Stimulated activated naive CD4-positive, alpha-beta T cell treated with Interleukin-2 at 50 U/mL for 16 hours (primary cell): ENCODE results near the gene CXCL1.
"Not testable (repeated sequence)": the region's sequence is repeated elsewhere in the genome, so short reads cannot be mapped to it uniquely, and the experiment has no call there.

Experiments
- DNase-seq: peaks from one replicate; lab custom pipeline; 2025; lab: John Stamatoyannopoulos, UW

The CXCL1 gene

DNA sequence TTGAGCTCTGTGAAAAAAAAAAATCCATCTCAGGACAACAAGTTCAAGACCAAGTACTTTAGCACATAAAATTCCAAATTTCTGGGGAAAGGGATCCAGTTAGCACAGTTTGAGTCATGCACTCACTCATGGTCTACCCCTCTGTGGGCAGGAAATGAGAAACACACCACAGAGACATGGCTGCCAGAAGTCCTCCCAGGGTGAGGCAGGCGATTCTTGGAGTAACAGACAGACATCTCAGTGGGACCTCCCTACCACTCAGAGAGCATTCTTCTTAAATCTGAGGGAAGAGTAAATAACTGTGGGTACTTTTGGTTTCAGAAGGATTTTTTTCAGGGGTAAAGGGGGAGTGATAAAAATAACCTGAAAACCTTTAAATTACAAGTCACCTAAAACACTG is 14.1 kb downstream of the CXCL1 start:
- no peak for DNase-seq

DNA sequence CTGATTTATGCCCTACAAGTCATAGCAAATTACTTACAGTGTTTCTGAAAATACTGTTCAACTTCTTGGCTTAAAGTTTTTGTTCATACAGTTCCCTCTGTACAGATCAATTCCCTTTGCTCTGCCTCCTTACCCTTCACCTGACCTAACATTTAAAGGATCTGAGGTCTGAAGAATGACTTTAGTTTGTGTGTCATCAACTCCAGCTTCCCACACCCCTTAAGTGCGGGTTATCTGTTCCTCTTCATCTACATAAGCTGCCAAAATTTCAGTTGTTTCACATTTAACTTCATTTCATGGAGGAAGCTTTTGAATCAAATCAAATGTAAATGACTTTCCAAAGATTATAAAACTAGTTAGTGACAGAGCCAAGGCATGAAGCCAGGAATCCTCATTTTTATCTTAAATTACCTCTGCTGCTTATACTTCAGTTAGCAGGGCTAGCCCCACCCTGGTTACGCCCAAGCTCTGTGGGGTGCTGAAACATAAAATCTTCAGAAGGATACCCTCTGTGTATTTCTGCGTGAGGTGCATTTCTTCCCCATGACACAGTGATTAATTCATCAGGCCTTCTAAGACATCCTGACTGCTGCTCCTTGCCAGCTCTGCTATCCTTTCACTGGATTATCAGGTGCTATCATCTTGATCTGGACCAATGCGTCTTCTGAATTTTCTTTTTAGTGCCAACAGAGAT is 16.5 kb downstream of the CXCL1 start:
- no peak for DNase-seq

DNA sequence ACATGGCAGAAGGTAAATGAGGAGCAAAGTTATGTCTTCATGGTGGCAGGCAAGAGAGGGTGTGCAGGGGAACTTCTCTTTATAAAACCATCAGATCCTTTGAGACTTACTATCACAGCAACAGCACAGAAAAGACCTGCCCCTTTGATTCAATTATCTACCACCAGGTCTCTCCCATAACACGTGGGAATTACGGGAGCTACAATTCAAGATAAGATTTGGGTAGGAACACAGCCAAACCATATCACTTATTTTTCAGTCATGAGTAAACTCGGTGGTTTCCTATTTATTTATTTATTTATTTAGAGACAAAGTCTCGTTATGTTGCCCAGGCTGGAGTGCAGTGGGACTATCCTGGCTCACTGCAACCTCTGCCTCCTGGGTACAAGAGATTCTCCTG is 22.1 kb downstream of the CXCL1 start:
- no peak for DNase-seq

DNA sequence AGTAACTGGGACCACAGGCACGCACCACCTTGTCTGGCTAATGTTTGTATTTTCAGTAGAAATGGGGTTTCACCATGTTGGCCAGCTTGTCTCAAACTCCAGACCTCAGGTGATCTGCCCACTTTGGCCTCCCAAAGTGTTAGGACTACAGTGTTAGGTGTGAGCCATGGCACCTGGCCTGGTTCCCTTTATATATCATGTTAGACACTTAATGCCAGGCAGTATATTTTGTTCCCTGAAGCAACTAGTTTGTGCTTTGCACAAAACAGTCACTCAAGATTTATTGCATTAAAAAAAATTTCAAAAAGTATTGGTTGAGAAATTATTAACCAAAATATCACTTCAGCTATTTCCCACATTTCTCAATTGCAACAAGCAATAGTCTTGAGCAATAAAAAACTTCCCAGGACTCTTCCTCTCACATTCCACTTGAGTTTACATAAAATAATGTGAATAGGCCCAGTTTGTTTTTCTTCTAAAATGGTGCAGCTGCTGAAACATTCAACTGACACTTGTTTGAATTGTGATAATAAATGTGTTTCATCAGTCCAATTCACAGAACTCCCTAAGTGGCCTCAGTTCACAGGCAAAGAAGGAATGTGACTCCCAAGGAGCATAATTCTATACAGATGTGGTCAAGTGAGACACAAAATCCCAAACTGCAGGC is 22.7 kb downstream of the CXCL1 start:
- DNase-seq: no peak

DNA sequence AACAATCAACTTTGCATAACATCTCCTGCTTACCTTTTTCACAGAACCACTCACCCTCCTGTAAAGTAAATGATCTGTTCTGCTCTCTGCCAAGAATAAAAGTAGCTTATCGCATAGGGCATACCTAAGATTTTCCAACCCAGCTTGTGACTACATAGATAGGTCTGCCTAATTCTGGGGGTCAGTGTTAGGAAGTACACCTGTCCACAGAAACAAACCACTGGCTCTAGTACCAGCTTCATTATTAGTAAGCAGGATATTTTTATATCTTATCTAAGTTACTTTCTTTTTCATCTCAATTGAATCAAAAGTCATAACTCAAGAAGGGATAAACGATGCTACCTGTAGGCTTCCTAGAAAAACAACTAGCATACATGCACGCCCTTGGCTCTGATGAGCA is 23.8 kb downstream of the CXCL1 start:
- no peak for DNase-seq

DNA sequence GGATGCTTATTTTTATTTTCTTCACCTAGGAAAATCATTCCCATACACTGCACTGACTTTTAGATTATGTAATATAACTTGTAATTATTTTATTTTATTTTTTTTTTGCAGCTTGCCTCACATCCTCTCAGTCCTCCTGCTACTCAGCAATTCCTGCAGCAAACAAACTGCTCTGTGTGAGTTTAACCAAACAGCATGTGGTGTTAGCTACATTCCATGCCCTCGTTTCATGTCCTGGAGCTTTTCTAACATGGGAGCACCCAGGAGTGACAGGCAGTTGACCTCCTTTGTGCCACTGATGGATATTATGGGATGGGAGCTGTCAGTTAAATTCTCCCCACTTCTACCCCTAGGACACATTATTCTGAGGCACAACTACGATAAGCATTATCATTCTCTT is 24.8 kb downstream of the CXCL1 start:
- DNase-seq: no peak

DNA sequence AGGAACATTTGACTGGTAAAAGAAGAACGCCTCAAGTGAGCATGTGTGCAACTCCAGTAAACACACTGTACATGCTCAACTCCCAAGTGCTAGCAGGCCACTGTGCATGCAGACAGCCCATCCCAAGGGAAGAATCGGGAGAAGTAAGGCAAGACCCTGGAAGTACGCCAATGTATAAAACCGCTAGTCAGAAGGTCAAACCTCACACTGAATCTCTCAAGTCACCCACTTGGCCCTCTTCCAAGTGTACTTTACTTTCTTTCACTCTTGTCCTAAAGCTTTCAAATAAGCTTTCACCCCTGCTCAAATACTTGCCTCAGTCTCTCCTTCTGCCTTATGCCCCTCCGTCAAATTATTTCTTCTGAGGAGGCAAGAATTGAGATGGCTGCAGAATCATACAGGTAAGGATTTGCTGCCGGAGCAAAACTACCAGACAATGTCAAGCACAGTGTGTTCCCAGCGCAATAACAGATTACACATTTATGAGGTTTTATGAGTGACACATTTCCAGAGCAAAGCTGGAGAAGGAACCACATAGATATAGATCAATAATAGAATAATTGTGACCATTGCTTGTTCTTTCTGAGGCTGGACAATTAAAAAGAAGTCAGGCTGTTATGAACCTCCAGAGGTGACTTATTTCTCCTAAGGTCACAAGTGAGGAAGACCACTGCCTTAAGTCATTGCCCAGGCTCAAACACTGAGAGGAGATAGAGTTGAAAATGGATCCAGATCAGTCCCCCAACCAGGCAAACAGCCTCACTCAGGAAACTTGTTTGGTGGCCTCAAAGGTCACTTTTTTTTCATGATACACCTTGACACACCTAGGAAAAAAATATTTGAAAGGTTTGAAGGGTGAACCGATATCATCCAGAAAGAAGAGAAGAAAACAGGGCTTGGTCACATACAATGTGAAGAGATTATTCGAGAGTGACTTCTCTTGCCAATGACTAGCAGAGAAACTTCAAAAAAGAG is 26.3 kb downstream of the CXCL1 start:
- DNase-seq: no peak

DNA sequence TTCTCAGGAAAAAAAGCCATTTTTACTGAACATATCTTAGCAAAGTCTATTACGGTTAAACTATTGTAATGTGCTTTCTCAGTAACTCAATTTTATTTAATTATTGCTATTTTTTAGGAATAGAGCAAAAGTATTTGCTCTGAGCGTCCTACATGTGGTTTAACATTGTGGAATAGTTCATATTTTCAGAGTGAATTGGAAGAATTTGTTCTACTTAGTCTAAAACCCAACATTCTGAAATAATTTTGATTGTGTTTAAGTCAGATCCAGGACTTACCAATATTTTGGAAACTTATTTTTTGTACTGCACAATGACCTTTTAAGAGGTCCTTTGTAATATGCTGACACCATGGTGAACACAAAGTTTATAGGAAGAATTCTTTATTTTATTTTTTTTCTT is 27.2 kb downstream of the CXCL1 start:
- no peak for DNase-seq

DNA sequence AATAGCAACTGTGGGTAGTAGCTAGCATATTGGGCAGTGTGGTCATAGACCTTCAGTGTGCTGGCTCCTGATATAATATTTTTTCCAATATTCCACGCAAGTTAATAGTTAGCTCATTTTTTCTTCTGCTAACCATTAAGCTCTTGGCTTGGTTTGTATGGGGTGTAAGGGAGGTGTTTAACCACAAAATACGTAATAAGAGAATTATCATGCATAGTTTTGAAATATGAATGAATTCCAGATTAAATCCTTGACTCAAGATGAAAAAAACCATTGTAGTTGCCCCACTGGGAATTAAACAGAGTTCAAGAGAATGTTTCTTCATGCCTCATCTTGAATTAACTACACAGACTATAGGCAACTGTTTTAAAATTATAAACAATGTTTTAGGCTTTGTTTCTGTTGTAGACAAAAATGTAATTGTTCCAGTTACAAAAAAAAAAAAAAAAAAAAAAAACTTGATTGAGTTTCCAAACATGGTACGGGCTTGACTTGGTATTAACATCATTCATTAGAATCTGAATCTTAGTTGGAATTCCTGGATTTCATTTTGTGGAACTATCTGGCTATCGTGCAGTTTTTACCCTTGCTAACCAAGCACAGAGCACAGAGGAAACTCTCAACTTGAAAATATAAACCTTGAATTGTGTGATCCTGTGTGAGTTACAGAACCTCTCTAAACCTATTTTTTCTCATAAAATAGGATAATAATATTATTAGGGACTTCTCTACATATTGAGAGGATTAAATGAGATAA is 28.4 kb downstream of the CXCL1 start:
- DNase-seq: no peak

DNA sequence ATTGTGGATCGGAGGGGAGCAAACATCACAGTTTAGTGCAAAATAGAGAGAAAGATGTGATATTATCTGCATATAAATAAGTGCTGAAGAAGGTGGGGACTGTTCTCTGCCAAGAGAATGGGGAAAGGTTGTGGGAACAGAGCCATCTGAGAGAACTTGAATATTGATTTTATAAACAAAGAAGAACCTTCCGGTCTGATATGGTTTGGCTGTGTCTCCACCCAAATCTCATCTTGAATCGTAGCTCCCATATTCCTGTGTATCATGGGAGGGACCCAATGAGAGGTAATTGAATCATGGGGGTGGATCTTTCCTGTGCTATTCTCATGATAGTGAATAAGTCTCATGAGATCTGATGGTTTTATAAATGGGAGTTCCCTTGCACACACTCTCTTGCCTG is 30.1 kb downstream of the CXCL1 start:
- not testable (repeated sequence) for DNase-seq

DNA sequence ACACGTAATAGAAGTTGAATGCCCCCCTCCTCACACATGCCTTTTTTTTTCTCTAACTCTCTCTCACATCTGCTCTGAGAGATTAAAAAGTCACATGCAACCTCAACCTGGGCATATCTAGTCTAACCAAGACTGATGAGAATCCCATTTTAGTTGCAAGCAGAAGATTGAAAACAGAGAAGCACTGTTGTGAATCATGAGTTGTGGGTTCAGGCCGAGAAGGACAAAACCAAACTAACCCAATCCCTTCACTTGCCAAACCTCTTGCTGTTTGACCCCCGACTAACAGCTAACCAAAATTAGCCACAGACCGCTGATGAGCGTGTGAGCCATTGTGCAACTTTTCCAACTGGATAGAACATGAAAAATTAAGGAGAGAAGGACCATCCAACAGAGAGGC is 31.8 kb downstream of the CXCL1 start:
- no peak for DNase-seq

DNA sequence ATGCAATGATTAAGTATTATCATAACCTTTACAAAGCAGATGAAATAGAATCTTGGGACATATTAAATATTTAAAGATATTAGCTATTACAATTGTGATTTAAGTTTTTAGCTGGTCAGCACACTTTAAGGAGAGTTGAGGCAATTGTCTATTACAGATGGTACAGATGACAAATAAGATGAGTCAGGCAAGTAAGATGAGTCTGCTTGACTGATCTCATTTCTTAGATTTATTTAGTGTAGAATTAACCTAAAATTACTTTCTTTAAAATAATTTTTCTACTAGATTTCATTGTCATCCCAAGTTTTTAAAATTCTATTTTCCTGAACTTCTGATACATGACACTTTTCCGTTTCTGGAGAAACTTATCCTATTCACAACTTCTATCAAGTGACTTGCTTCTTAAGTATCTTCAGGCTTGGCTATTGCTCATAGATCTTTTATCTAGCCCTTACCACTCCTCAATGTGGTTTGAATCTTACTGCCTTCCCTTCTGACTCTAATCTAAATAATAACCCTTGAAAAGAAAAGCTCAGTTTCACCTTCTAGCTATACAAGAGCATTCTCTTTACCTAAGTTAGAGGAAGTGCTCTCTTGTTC is 32.9 kb downstream of the CXCL1 start:
- DNase-seq: no peak

DNA sequence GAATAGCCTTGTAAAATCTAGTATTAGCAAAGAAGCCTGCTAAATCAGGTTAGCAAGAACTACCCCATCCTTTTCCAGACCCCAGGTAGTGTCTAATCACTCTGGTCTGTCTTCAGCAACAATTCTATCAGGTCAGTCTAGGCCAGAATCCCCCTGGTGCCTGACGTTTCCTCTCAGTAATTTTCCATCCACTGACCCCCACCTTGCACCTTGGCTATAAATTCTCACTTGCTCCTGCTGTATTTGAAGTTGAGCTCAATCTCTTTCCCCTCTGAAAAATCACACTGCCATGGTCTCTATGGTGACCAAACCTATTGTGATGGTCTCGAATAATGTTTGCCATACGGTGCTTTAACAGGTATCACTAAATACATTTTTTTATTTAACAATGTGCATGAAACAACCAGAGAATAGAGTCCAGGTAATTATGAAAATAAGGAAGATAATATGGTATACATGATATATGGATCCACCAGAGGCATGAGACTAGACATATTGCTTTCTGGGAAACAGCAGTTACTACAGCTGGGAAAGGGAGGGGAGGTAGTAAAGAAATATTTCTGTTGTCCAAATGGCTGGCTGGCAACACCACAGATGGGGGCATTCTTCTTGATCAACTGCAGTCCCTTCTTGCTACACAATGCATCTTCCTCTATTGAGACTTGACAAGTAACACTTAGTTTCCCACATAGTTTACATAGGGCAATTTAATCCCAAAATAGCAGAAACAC is 33.8 kb downstream of the CXCL1 start:
- DNase-seq: no peak

DNA sequence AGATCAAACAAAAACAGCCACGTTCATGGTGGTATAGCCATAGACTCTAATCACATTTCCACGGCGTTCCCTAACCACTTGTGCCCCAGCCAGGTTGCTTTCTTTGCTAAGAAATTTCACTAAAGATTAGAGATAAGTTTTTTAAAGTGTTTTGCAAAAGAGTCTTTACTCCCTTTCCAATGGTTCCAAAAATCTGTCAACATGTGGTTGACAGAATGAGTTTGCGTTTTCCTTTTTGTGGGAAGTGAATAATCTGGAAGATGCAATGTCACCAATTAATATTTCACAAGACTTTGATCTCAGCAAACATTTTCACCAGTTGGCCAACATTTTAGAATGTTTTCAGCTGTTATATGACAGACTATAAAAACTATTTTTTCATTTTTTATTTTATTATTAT is 35.3 kb downstream of the CXCL1 start:
- no peak for DNase-seq

DNA sequence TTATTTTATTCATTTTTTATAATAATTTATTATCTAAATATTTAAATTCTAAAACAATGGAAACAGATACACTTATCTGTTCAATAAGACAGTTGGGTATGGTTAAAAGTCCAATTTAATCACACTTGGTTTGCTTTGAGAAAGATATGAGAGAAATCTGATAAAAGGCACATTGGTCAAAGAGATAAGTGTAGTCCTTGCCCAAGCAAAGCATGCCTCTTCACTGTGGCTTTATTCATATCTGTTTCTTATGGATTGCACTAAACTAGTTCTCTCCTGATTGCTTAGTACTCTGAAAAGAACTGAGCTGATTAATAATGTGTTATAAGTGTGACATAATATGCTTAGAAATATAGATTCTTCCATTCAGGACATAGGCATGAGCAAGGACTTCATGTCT is 39.8 kb downstream of the CXCL1 start:
- no peak for DNase-seq

DNA sequence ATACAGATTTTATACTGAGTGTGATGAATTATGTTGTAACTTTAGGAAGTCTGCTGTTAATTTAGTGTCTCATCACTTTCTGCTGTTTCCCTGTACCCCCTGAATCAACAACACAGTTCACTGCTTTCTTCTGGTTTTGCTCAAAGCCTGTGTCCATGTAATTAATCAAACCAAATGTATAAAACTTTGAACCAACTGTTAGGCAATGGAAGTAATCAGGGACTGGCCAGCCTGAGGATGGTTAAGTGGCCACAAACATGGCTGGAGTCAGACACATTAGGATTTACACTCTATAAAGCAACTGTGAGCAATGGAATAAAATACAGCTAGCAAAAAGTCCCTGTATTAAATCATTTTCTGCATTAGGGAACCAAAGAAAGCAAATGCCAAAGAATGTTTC is 42.6 kb downstream of the CXCL1 start:
- no peak for DNase-seq

DNA sequence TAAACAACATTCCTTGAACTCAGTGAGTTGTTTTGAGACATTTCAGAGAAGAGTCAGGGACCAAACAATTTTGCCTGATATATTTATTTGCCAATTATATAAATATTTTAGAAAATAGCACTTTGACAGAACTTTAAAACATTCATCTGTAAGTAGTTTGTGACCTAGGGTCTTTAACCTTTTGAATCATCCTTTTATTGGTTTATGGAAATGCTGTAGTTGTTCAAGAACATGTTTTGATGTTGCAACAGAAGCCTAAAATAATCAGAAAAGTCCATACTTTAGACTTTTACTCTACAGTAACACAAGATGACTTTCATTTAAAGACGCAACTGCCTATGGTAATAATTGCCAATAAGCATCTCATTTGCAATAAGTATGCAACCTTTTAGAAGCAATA is 43.0 kb downstream of the CXCL1 start:
- no peak for DNase-seq

DNA sequence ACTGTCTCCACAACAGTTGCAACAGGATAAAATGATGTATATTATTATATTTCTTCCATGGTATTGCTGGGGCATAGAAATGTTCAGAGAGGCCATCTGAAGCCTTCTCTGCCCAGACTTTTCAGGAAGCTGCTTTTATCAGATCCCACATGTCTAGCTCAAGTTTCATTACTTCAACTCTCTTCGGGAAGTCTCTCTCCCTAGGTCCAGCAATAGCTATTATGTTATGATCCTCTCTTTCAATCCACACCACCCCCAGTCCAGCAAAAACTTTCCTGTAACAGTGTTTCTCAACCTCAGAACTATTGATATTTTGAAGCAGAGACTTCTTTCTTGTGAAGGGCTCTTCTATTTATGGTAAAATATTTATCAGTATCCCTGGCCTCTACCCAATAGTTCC is 44.9 kb downstream of the CXCL1 start:
- DNase-seq: no peak

DNA sequence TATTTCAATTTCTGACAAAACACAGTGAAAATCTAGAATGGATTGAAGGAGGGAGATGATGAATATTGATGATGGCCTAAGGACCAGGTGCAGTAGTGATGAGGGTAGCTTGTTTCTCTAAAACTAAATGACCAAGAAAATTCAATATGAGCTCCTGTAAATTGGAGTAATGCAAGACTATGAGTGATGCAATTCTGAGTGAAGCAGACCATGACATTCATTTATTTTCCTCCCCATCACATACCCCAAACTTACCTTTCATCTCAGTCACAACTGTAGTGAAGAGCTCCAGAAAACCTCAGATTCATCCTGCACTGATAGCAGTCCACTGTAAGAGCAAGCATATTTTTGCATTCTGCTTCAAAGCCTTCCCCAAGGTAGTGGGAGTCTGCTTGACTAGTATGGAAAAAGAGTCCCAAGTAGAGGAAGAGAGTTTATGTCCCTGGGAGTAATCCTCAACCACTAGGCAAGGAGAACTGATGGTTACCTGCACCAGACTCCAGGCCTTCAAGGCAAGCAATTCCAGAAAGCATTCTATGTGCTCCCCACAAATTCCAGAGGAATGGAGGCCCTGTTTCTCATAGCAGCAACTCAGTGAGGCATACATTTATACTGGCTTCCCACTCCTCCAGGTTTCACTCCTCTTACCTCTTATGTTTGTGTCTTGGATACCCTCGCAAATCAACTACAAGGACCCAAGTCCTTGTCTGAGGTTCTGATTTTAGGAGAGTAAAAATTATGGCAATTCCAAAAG is 47.2 kb downstream of the CXCL1 start:
- DNase-seq: no peak

DNA sequence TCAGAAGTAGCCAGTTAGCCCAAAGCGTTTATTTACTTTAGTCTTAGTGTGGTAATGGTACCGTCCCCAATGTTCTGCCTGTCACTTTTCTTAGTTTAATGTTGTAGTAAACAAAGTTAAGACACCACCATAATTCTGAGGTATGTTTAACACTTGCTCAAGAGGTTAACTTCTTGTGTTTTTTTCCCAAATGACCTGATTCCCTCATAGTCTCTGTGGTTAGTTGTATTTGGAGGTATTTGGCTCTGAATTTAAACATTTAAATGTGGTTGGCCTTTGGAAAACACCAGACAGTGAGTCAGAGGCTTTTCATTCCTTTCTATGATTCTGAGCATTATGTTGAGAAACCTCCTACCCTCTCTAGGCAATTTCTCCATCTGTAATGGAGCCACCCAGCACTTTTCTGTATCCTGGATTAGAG is 47.9 kb downstream of the CXCL1 start:
- no peak for DNase-seq
